Stimulated activated CD8-positive, alpha-beta memory T cell treated with anti-CD3 and anti-CD28 coated beads, Interleukin-4, amount 100 ng/mL, for 1 hour (primary cell): ENCODE results near the gene VPS51.

Source experiments
- DNase-seq, 2 donors: peaks; one replicate each; pipeline ENCODE4 v3.0.0-alpha.2; 2020; ENCODE audit warnings: low read depth in 2 of 2, low spot score in 1 of 2

VPS51 gene

DNA sequence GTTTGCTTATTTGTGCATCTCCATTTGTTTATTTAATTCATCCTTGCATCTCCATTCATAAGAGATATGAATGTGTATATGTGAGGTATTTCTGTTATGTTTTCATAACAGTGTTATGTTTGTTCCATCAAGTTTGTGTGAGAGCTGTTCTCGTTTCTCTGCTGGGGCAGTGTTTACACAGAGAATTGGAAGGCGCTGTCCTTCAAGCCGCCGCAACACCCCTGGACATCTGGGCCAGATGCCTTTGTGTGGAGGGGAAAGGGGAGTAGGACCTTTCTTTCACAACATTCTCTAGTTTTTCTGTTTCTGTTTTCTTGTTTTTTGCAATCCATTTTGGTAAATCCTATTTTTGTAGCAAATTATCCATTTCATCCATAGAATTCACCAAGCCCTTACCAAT is 8.6 kb downstream of the VPS51 start:
- DNase-seq: no peak

DNA sequence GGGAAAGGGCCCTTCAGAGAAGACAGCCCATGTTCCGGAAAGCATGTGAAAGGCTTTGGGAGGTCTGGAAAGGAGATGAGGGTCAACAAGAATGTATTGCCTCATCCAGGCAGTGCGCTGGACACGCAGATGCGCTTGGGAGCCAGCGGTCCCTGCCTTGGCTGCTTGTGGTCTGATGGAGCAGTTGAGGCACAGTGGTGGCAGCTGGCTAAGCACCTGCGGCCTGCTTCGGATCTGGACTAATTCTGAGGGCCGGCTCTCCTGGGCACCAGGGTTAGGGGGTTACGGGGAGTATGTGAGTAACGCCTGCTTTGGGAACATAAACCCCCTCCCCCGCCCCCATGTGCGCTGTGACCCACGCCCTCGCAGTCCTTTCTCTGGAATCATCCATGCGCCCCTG is 11.1 kb downstream of the VPS51 start:
- no peak for DNase-seq

DNA sequence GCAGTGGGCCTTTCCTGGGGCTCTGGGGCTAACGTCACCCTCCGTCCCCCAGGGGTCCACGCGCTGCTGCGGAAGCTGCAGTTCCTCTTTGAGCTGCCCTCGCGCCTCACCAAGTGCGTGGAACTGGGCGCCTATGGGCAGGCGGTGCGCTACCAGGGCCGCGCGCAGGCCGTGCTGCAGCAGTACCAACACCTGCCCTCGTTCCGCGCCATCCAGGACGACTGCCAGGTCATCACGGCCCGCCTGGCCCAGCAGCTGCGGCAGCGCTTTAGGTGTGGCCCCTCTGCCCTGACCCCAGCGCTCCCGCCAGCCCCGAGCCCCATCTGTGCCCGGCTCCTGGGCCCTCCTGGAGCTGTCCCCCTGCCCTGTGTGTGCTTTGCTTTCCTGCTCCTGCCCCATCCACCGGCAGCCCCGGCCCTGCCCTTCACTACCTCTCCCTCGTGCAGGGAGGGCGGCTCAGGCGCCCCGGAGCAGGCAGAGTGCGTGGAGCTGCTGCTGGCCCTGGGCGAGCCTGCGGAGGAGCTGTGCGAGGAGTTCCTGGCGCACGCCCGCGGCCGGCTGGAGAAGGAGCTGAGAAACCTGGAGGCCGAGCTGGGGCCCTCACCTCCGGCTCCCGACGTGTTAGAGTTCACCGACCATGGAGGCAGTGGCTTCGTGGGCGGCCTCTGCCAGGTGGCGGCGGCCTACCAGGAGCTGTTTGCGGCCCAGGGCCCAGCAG is 11.9 kb downstream of the VPS51 start:
- no peak for DNase-seq

DNA sequence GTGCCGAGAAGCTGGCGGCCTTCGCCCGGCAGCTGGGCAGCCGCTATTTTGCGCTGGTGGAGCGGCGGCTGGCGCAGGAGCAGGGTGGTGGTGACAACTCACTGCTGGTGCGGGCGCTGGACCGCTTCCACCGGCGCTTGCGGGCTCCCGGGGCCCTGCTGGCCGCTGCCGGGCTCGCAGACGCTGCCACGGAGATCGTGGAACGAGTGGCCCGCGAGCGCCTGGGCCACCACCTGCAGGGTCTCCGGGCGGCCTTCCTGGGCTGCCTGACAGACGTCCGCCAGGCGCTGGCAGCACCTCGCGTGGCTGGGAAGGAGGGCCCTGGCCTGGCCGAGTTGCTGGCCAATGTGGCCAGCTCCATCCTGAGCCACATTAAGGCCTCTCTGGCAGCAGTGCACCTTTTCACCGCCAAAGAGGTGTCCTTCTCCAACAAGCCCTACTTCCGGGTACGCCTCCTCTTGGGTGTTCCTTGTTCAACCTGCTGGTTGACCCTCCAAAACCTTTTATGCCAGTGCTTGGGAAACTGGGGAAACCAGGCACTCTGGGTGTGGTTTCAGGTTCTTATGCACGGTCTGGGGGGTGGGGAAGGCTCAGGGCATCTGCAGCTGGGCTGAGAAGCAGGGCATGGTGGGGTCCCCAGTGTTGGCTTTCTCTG is 12.6 kb downstream of the VPS51 start:
- DNase-seq: no peak

DNA sequence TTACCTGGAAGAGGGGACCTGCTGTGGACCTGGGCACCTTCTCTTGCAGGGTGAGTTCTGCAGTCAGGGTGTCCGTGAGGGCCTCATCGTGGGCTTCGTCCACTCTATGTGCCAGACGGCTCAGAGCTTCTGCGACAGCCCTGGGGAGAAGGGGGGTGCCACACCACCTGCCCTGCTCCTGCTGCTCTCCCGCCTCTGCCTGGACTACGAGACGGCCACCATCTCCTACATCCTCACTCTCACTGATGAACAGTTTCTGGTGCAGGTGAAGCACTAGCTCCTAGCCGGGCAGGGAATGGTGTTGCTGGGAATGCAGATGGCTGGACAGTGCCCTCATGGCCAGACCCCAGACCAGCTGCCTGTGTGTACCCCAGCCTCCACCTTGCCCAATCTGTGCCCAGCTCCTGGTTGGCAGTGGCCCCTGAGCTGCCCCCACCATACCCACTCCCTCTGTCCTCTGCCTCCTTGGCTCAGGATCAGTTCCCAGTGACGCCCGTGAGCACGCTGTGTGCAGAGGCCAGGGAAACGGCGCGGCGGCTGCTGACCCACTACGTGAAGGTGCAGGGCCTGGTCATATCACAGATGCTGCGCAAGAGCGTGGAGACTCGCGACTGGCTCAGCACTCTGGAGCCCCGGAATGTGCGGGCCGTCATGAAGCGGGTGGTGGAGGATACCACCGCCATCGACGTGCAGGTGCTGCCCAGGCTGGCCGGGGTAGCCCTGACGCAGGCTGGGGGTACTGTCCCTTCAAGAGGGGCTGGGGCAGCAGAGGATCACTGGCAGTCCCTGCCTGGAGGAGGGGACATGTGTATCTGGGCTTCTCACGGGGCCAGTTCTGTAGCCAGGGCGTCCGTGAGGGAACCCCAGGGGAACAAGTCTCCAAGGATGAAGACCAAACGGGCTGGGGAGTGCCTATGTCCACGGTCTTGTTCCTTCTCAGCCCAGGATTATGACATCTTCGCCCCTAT is 13.5 kb downstream of the VPS51 start:
- no peak for DNase-seq

DNA sequence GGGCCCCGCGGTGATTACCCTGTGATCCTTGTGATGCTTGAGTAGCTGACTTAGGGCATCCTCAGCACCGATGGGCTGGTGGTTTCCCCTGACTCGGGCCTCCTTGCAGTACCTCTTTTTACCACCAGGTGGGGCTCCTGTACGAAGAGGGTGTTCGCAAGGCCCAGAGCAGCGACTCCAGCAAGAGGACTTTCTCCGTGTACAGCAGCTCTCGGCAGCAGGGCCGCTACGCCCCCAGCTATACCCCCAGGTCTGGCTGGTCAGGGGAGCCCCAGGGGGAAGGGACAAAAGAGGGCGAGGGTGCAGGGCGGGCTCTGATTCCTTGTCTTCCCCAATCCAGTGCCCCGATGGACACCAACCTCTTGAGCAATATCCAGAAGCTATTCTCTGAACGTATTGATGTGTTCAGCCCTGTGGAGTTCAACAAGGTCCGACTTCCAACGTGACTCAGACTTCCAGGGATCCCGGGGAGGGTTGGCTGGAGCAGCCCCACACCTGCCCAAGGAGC is 14.4 kb downstream of the VPS51 start:
- DNase-seq: peak; percentile 92 to 97

DNA sequence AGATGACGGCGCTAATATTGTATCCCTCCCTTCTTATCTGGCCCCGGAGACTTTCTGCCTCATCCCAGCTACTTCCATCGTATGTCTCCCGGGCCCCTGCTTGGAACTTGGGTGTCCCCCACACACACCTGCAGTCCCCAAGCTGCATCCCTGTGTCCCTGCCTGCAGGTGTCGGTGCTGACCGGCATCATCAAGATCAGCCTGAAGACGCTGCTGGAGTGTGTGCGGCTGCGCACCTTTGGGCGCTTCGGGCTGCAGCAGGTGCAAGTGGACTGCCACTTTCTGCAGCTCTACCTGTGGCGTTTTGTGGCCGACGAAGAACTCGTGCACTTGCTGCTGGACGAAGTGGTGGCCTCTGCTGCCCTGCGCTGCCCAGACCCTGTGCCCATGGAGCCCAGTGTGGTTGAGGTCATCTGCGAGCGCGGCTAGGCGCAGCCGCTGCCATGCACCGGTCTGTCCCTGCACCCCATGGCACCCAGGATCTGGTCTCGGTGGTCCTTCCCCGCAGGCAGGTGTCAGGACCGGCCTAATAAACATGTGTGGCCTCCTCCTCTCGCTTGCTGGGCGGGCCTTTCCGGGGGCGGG is 15.2 kb downstream of the VPS51 start:
- DNase-seq: no peak

DNA sequence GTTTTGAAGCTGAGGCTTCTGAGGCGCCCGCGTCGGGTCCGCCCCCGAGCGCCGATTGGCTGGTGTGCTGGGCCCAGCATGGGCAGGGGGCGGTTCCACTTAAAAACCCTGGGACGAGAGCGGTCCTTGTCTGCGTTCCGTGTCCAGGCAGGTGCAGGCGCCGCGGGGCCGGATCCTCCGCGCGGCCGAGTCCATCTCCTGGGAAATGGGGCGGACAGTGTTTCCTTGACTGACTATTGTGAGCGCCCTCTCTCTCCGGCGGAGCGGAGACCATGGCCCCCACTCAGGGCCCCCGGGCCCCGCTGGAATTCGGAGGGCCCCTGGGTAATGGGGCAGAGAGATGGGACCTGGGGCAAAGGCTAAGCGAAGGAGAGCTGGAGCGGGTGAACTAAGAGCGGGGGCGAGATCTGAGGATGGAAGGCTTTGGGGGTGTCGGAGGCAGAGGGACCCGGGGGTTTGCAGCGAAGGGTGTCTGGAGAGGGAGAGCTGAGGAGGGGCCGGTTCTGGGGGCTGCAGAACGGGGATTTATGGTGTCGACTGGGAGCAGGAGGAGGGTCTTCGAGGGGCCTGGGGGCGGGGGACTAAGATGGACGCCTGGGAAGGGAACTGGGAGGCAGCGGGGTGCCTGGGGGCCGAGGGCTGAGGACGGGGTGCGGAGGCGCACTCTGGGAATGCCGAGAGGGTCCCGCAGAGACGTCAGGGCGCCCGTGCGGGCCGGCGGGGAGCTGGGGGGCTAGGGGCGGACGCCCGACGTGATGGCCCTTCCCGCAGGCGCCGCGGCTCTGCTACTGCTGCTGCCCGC is 15.9 kb downstream of the VPS51 start, which contains the start of gene TM7SF2:
Gene TM7SF2, plus strand, starts transcription at position 129 of the 802 bp plus-strand sequence. Its CDS starts 144 bp downstream, at position 273.
- DNase-seq: peak; percentile 76 to 89

DNA sequence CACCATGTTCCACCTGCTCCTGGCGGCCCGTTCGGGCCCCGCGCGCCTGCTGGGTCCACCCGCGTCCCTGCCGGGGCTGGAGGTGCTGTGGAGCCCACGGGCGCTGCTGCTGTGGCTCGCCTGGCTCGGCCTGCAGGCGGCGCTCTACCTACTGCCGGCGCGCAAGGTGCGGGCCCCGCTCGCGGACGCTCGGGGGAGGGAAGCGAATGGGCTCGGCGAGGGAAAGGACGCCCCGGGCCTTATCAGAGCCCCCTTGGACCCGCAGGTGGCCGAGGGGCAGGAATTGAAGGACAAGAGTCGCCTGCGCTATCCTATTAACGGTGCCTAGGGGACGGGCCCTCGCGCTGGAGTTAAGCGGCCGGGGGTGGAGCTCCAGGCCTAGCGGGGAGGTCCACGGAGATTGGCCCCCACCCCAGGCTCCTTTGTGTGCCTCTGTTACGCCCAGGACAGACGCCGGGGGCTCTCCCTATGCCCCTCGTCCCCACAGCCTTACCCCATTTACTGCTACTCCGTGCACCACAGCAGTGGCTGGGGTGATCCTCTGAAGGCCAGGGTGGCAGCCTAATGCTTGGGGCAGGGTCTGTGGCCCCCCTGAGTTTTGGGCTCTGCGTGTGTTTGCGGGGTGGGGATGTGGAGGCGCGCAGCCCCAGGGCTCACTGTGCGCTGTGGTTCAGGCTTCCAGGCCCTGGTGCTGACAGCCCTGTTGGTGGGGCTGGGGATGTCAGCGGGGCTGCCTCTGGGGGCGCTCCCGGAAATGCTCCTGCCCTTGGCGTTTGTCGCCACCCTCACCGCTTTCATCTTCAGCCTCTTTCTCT is 16.7 kb downstream of the VPS51 start:
- DNase-seq: peak in 1 of 2 donors; percentile 49

DNA sequence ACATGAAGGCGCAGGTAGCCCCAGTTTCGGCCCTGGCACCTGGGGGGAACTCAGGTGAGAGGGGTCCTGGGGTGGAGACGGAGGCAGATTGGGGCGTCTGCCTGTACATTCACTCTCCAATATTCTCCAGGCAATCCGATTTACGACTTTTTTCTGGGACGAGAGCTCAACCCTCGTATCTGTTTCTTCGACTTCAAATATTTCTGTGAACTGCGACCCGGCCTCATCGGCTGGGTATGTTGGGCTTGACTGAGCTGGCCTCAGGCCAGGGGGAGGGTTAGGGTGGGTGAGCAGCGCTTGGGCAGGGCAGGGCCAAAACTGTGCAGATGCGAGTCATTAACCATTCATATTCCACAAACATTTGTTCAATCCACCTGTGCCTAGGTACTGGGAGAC is 17.3 kb downstream of the VPS51 start:
- no peak for DNase-seq

DNA sequence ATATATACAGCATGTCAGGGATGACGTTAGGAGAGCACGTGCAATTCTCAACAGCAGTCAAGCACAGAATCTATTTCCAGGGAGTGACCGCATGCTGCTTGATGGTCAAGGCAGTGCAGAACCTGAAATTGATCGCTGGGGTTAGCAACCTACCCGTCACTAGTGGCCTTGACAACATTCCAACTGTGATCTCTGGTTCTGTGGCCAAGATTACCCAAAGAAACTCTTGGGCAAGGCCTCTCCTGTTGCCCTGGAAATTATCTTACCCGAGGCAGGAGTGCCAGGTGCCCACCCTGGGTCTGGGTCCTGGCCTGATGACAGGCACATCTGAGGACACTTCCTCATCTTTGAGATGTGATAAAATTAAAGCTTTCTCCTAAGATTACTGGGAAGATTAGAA is 17.8 kb downstream of the VPS51 start:
- DNase-seq: no peak

DNA sequence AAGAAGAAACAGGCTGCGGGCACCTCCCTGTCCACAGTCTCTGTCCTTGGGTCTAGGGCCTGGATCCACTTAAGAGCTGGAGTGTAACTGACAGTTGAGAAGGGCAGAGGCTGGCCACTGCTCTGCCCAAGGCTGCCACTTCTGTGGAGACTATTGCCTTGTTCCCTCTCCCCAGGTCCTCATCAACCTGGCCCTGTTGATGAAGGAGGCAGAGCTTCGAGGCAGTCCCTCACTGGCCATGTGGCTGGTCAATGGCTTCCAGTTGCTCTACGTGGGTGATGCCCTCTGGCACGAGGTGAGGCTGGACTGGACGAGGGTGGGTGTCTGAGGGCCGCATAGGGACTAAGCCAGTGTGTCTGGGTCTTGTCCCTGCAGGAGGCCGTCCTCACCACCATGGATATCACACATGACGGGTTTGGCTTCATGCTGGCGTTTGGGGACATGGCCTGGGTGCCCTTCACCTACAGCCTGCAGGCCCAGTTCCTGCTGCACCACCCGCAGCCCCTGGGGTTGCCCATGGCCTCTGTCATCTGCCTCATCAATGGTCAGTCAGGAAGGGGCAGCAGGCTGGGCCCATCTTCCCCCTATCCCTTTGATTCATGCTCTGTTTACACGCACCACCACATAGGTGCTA is 18.6 kb downstream of the VPS51 start:
- no peak for DNase-seq

DNA sequence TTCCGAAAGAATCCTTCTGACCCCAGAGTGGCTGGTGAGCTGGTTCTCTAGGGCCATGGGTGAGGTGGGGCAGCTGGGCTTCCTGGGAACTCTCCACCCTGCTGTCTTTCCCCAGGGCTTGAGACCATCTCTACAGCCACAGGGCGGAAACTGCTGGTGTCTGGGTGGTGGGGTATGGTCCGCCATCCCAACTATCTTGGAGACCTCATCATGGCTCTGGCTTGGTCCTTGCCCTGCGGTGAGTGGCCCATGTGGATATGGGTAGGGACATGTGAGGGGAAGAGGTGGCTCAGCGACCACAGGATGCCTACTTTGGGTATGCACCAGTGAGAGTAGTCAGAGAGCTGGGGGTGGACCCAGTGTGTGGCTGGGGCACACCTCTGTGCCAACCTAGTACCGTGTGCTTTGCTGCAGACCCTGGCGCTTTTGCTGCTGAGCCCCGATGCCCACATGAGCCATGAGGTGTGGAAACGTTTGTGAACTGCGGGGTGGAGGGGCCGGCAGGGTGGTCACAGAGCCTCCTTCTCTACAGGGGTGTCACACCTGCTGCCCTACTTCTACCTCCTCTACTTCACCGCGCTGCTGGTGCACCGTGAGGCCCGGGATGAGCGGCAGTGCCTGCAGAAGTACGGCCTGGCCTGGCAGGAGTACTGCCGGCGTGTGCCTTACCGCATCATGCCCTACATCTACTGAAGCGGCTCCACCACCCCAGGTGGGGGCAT is 19.5 kb downstream of the VPS51 start:
- DNase-seq: no peak

DNA sequence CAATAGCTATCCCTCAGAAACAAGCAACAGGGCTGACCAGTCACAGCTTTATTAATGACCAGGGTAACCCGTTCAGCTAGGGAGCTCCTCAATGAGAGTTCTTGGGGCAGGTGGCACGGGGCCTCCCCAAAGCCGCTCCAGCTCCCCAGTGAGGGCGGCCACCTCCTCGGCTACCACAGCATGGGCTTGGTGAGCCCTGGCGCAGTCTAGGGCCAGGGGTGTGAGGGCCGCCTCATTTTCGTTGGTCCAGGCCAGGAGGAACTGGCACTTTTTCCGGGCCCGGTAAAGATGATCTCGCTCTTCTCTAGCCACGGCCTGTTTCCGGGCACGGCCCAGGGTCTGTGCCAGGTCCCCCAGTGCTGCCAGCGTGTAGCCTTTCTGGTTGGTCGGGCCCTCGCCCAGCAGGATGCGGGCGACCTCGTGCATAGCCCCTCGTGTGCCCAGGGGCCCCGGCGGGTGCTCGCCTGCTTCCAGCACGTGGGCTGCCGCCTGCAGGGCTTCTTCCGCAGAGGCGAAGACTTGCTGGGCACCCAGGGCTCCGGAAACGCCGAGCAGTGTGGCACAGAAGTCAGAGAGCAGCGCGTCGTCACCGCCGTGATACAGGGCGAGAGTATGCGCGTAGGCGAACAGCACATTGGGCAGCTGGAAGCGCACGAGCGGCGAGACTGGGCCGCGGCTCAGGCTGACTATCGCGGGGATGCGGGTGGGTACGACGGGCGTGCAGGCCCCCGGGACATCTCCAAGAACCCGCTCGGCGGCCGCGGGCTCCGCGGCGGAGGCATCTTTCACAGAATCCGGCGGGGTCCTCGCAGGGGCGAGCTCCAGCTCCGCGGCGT is 20.6 kb downstream of the VPS51 start:
- DNase-seq: no peak

DNA sequence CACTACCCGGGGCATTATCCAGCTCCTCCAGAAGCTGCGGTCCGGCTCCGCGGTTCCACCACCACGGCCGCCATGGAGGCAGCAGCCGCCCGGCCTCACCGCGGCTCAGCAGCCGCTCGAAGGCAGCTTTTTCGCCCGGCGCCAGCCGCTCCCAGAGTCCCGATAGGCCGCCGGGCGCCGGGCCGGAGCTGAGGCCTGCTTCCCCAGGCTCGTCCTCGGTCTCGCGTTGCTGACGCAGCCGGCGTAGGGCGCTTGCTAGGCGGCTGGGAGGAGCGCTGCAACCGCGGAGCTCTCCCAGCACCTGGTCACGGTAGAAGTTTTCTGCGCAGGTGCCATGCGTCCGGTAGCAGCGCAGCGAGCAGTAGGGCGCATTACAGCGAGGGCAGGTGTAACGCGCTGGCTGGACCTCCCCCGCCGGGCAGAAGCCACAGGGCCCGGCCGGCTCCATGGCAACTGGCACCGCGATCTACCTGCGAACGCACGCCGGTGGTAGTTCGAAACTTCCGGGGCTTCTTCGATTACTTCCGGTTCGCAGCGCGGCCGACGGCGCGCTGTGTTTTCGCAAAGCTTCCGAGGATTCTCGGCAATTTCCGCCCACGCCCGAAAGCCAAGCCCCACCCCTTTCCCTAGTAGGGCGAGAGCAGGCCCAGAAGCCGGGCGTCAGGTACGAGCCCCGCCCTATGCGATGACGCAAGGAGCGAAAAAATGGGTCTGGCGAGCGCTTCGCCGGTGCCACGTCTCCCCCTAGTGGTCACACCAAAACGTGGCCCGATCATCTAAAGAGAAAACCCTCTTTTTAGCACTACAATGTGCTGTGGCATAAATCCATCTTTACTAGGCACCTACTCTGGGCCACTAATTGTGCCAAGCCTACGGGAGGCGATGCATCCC is 21.4 kb downstream of the VPS51 start, which contains the start of gene ZNHIT2:
Gene ZNHIT2, minus strand, starts transcription at position 496 of the 891 bp plus-strand sequence. Its CDS starts 48 bp downstream, at position 448.
- DNase-seq: peak; percentile 98 to 99
